Duodenal mucosa (tissue), 2 donors: ENCODE data around the gene ASTN2.

ENCODE experiments used
- H3K27ac ChIP-seq: one replicate; pipeline ENCODE4 v1.7.0; 2013; ENCODE audit warnings: low read depth, low read length
- H3K27me3 ChIP-seq, 2 donors: one replicate each; pipeline ENCODE4 v1.7.0; 2013; ENCODE audit warnings: low read length in 2 of 2, control low read depth in 1 of 2; ENCODE audit not compliant: insufficient read depth in 2 of 2, control insufficient read depth in 1 of 2
- H3K36me3 ChIP-seq, 2 donors: one replicate each; pipeline ENCODE4 v1.7.0; 2013; ENCODE audit warnings: low read length in 2 of 2, control low read depth in 1 of 2; ENCODE audit not compliant: insufficient read depth in 2 of 2, control insufficient read depth in 1 of 2
- H3K4me1 ChIP-seq, 2 donors: one replicate each; pipeline ENCODE4 v1.7.0; 2013; ENCODE audit warnings: low read length in 2 of 2, control low read depth in 1 of 2; ENCODE audit not compliant: insufficient read depth in 2 of 2, control insufficient read depth in 1 of 2
- H3K4me3 ChIP-seq, 2 donors: one replicate each; pipeline ENCODE4 v1.7.0; 2013; ENCODE audit warnings: low read length in 2 of 2, low read depth in 1 of 2
- H3K9ac ChIP-seq, 2 donors: one replicate each; pipeline ENCODE4 v1.7.0; 2013; ENCODE audit warnings: low read length in 2 of 2, low read depth in 1 of 2
- H3K9me3 ChIP-seq, 2 donors: one replicate each; pipeline ENCODE4 v1.7.0; 2013; ENCODE audit warnings: low read length in 2 of 2, control low read depth in 1 of 2; ENCODE audit not compliant: control insufficient read depth in 1 of 2

Gene ASTN2

GRCh38 chr9:116658265-116658664 is 756.6 kb downstream of the ASTN2 start:
- no peak overlapping the region for H3K4me3 ChIP-seq
- H3K9ac ChIP-seq: no peak overlapping the region
- no peaks in the 10 kb centered on the region for H3K9me3 ChIP-seq
- H3K36me3 ChIP-seq: no peaks in the 10 kb centered on the region
- peaks cover 0 to 5% of the 10 kb centered on the region in 2 donors for H3K4me1 ChIP-seq
- no peak overlapping the region for H3K27ac ChIP-seq
- H3K27me3 ChIP-seq: no peaks in the 10 kb centered on the region

- Histone ChIP-seq H3K9me3 (no peaks in the 10 kb centered on the region), H3K4me1 (no peaks in the 10 kb centered on the region), H3K9ac (no peak overlapping the region), H3K27me3 (no peaks in the 10 kb centered on the region), H3K4me3 (no peak overlapping the region), H3K27ac (no peak overlapping the region), H3K36me3 (no peaks in the 10 kb centered on the region)
Observed at GRCh38 chr9:116656977-116657376, 757.9 kb downstream of the ASTN2 start.

GRCh38 chr9:116656501-116656971 is 758.3 kb downstream of the ASTN2 start:
- no peaks in the 10 kb centered on the region for H3K9me3 ChIP-seq
- H3K36me3 ChIP-seq: no peaks in the 10 kb centered on the region
- H3K27ac ChIP-seq: no peak overlapping the region
- no peak overlapping the region for H3K9ac ChIP-seq
- H3K27me3 ChIP-seq: no peaks in the 10 kb centered on the region
- no peak overlapping the region for H3K4me3 ChIP-seq
- H3K4me1 ChIP-seq: no peaks in the 10 kb centered on the region

GRCh38 chr9:116654059-116654355 is 760.9 kb downstream of the ASTN2 start:
- no peak overlapping the region for H3K4me3 ChIP-seq
- no peak overlapping the region for H3K9ac ChIP-seq
- no peak overlapping the region for H3K27ac ChIP-seq
- H3K9me3 ChIP-seq: no peaks in the 10 kb centered on the region
- H3K4me1 ChIP-seq: no peaks in the 10 kb centered on the region
- no peaks in the 10 kb centered on the region for H3K27me3 ChIP-seq
- no peaks in the 10 kb centered on the region for H3K36me3 ChIP-seq

- Histone ChIP-seq H3K9me3 (no peaks in the 10 kb centered on the region), H3K36me3 (no peaks in the 10 kb centered on the region), H3K9ac (no peak overlapping the region), H3K27ac (no peak overlapping the region), H3K4me3 (no peak overlapping the region), H3K27me3 (no peaks in the 10 kb centered on the region), H3K4me1 (no peaks in the 10 kb centered on the region)
Observed at GRCh38 chr9:116653348-116654058, 761.4 kb downstream of the ASTN2 start.

GRCh38 chr9:116647515-116647809 is 767.4 kb downstream of the ASTN2 start:
- H3K27ac ChIP-seq: no peak overlapping the region
- no peak overlapping the region for H3K4me3 ChIP-seq
- no peak overlapping the region for H3K9ac ChIP-seq
- H3K4me1 ChIP-seq: no peaks in the 10 kb centered on the region
- no peaks in the 10 kb centered on the region for H3K36me3 ChIP-seq
- no peaks in the 10 kb centered on the region for H3K27me3 ChIP-seq
- no peaks in the 10 kb centered on the region for H3K9me3 ChIP-seq

- H3K4me1 ChIP-seq: no peaks in the 10 kb centered on the region
- H3K9me3 ChIP-seq: no peaks in the 10 kb centered on the region
- no peak overlapping the region for H3K9ac ChIP-seq
- H3K27ac ChIP-seq: no peak overlapping the region
- H3K36me3 ChIP-seq: no peaks in the 10 kb centered on the region
- H3K27me3 ChIP-seq: no peaks in the 10 kb centered on the region
- no peak overlapping the region for H3K4me3 ChIP-seq
Observed at GRCh38 chr9:116646661-116647514, 768.0 kb downstream of the ASTN2 start.

GRCh38 chr9:116644091-116644688 is 770.7 kb downstream of the ASTN2 start:
- H3K4me3 ChIP-seq: no peak overlapping the region
- H3K36me3 ChIP-seq: no peaks in the 10 kb centered on the region
- no peak overlapping the region for H3K27ac ChIP-seq
- no peaks in the 10 kb centered on the region for H3K4me1 ChIP-seq
- no peak overlapping the region for H3K9ac ChIP-seq
- no peaks in the 10 kb centered on the region for H3K27me3 ChIP-seq
- H3K9me3 ChIP-seq: no peaks in the 10 kb centered on the region

GRCh38 chr9:116643691-116644090 is 771.2 kb downstream of the ASTN2 start:
- H3K4me3 ChIP-seq: no peak overlapping the region

GRCh38 chr9:116641292-116642059 is 773.4 kb downstream of the ASTN2 start:
- H3K9me3 ChIP-seq: no peaks in the 10 kb centered on the region
- no peaks in the 10 kb centered on the region for H3K36me3 ChIP-seq
- H3K4me3 ChIP-seq: no peak overlapping the region
- H3K4me1 ChIP-seq: no peaks in the 10 kb centered on the region
- no peak overlapping the region for H3K27ac ChIP-seq
- H3K27me3 ChIP-seq: no peaks in the 10 kb centered on the region
- no peak overlapping the region for H3K9ac ChIP-seq

More at GRCh38 chr9:116643691-116644090, 771.2 kb downstream of the ASTN2 start:
- H3K27me3 ChIP-seq: no peaks in the 10 kb centered on the region
- H3K27ac ChIP-seq: no peak overlapping the region
- H3K36me3 ChIP-seq: no peaks in the 10 kb centered on the region
- H3K4me1 ChIP-seq: no peaks in the 10 kb centered on the region
- no peak overlapping the region for H3K9ac ChIP-seq
- H3K9me3 ChIP-seq: no peaks in the 10 kb centered on the region
